WERI-Rb-1 (cell line): Measurements from ENCODE around the gene FGD1.
"Not testable (repeated sequence)": the region's sequence is repeated elsewhere in the genome, so short reads cannot be mapped to it uniquely, and the experiment has no call there.

ENCODE experiments used
- DNase-seq: peaks from one replicate; pipeline ENCODE4 v3.0.0-alpha.2; 2020
- H3K27ac ChIP-seq: fragments of 250-450 bp; sonication (Bioruptor Pico); 2 replicates; pipeline ENCODE4 v1.5.1; 2020; ENCODE audit warnings: mild to moderate bottlenecking, moderate library complexity
- H3K27me3 ChIP-seq: fragments of 250-450 bp; sonication (Bioruptor Pico); 2 replicates; pipeline ENCODE4 v1.5.1; 2021; ENCODE audit warnings: mild to moderate bottlenecking, low read depth, moderate library complexity; ENCODE audit not compliant: insufficient read depth, severe bottlenecking
- H3K36me3 ChIP-seq: fragments of 250-450 bp; sonication (Bioruptor Pico); 2 replicates; pipeline ENCODE4 v1.5.1; 2020; ENCODE audit warnings: mild to moderate bottlenecking, moderate library complexity
- H3K4me3 ChIP-seq: 2 replicates; pipeline ENCODE4 v1.5.1; 2011; ENCODE audit warnings: low read depth, mild to moderate bottlenecking, control low read depth, low read length
- H3K9me3 ChIP-seq: fragments of 250-450 bp; sonication (Bioruptor Pico); 2 replicates; pipeline ENCODE4 v1.5.1; 2021; ENCODE audit warnings: mild to moderate bottlenecking, moderate library complexity; ENCODE audit not compliant: severe bottlenecking
- TF ChIP-seq, protein P1 (sequence below): IDR thresholded peaks from 2 replicates; pipeline ENCODE4 v1.5.1; 2011; ENCODE audit warnings: low read depth, mild to moderate bottlenecking, control low read depth, inconsistent platforms, low read length

Gene FGD1

GRCh38 chrX:54494166-54494988 is 1.7 kb downstream of the FGD1 start:
- DNase-seq: no peak
- H3K27me3 ChIP-seq: peaks cover 3% of the 10 kb centered on the region
- no peaks in the 10 kb centered on the region for H3K36me3 ChIP-seq
- H3K27ac ChIP-seq: peak overlapping the region; percentile 78; the same call in 1 of the 2 replicates
- TF ChIP-seq, protein P1, sequence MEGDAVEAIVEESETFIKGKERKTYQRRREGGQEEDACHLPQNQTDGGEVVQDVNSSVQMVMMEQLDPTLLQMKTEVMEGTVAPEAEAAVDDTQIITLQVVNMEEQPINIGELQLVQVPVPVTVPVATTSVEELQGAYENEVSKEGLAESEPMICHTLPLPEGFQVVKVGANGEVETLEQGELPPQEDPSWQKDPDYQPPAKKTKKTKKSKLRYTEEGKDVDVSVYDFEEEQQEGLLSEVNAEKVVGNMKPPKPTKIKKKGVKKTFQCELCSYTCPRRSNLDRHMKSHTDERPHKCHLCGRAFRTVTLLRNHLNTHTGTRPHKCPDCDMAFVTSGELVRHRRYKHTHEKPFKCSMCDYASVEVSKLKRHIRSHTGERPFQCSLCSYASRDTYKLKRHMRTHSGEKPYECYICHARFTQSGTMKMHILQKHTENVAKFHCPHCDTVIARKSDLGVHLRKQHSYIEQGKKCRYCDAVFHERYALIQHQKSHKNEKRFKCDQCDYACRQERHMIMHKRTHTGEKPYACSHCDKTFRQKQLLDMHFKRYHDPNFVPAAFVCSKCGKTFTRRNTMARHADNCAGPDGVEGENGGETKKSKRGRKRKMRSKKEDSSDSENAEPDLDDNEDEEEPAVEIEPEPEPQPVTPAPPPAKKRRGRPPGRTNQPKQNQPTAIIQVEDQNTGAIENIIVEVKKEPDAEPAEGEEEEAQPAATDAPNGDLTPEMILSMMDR: no peak
- peak overlapping the region; percentile 57 for H3K4me3 ChIP-seq
- peaks cover 4% of the 10 kb centered on the region for H3K9me3 ChIP-seq

- TF ChIP-seq, protein P1: no peak
- DNase-seq: no peak
- Histone ChIP-seq H3K27ac (no peak overlapping the region), H3K27me3 (peaks cover 3% of the 10 kb centered on the region), H3K36me3 (no peaks in the 10 kb centered on the region), H3K9me3 (peaks cover 4% of the 10 kb centered on the region), H3K4me3 (no peak overlapping the region)
These were observed 3.7 kb downstream of the FGD1 start for GRCh38 chrX:54492340-54492739.

DNA sequence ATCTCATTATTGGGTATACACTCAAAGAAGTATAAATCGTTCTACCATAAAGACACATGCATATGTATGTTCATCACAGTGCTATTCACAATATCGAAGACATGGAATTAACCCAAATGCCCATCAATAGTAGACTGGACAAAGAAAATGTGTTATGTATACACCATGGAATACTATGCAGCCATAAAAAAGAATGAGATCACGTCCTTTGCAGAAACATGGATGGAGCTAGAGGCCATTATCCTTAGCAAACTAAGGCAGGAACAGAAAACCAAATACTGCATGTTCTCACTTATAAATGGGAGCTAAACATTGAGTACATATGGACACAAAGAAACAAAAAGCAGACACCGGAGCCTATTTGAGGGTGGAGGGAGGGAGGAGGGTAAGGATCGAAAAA is 6.2 kb downstream of the FGD1 start:
- H3K36me3 ChIP-seq, H3K27ac ChIP-seq, H3K9me3 ChIP-seq, H3K27me3 ChIP-seq, H3K4me3 ChIP-seq, DNase-seq: not testable (repeated sequence)

DNA sequence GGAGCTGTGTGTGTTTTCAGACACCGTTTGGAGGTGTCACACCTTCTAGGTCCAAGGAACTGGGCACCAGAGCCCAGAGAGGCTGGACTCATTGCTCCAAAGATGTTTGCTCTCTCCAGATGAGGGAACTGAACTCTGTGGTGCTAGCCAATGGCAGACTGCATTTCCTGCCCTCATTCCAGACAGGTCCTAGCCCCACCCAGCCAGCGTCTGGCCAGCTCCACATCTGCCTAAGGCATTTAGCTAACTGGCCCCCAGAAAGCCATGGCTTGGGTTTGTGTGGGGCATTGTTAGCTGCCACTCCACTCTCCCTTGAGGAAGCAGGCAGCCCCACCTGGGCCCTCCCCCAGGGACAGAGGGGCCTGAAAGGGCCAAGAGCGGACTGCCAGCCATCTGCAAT is 11.4 kb downstream of the FGD1 start:
- no peaks in the 10 kb centered on the region for H3K36me3 ChIP-seq
- DNase-seq: no peak
- no peak overlapping the region for H3K27ac ChIP-seq
- no peak overlapping the region for H3K4me3 ChIP-seq
- no peaks in the 10 kb centered on the region for H3K9me3 ChIP-seq
- H3K27me3 ChIP-seq: peaks cover 7% of the 10 kb centered on the region
- TF ChIP-seq, protein P1: no peak

DNA sequence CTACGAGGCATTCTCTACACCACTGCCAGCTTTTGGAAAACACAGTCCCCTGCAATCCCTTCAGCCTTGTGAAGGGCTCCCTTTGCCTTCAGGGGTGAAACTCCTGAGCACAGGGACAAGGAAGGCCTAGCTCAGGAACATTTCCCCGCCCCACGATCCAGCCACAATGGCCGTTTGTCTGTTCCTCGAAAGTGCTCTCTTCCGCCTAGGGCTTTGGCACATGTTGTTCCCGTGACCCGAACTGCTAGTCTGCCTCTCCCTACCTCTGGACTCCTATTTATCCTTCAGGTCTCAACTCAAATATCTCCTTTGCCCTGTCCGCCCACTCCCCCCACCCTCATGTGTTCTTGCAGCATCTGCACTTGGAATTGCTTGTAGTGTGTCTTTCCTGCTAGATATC is 12.1 kb downstream of the FGD1 start:
- no peak for DNase-seq

DNA sequence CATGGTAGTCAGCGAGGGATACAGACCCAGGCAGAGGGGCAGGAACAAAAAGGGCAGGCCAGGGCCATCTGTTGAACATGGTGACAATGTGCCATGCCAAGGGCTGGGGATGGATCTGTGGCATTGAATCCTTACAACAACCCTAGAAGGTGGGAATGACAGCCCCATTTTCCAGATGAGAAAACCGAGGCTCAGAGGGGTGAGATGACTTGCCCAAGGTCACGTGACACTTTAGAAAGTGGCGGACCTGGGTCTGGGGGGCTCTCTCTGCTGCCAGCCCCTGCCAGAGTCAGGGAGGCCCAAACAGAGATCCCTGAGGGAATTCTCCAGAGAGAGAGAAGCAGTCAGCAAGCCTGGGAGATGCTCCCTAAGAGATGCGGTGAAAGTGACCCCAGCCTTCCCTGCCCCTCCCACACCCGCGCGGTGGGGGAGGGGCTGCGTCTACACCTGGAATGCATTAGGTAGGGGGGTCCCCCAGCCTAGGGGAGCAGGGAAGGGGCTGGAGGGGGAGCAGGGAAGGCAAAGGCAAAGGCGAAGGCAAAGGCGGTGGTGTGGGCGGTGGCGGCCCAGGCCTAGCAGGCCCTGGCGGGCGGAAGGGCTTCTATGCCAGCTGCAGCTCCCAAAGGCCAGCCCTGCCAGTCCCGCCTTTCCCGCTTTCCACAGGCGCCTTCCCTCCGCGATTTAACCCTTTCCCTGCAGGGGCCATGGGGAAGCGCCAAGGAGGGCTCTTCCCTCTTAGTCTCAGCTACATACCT is 13.0 kb downstream of the FGD1 start:
- Histone ChIP-seq H3K27ac (no peak overlapping the region), H3K27me3 (peaks cover 7% of the 10 kb centered on the region), H3K4me3 (no peak overlapping the region), H3K36me3 (no peaks in the 10 kb centered on the region), H3K9me3 (no peaks in the 10 kb centered on the region)
- DNase-seq: no peak
- TF ChIP-seq, protein P1: no peak

More for the DNA sequence above, 12.1 kb downstream of the FGD1 start:
- no peaks in the 10 kb centered on the region for H3K9me3 ChIP-seq
- H3K27ac ChIP-seq: no peak overlapping the region
- TF ChIP-seq, protein P1: no peak
- H3K27me3 ChIP-seq: peaks cover 7% of the 10 kb centered on the region
- no peaks in the 10 kb centered on the region for H3K36me3 ChIP-seq
- H3K4me3 ChIP-seq: no peak overlapping the region
